ENCODE results near the gene SPPL2C. TPM values are rescaled to one million over a fixed set of nuclear protein-coding genes. Genes with fewer than 3 reads are reported as not detected.

The SPPL2C gene
- polyA plus RNA-seq, 1 donor (not counting 4 experiments of a cell fraction or from before 2014, with no cell fraction given) = not detected

- no peak for FAIRE-seq
- no peak overlapping the region for H3K4me2 ChIP-seq (ENCODE audit: control insufficient read depth, extremely low read depth, insufficient read depth, low read depth, low read length)
- H3K79me2 ChIP-seq (ENCODE audit: control insufficient read depth, insufficient read depth, low read length) = no peaks in the 10 kb centered on the region
- no peak overlapping the region for H2AFZ ChIP-seq (ENCODE audit: control insufficient read depth, low read length)
- H3K9me3 ChIP-seq (ENCODE audit: control insufficient read depth, low read depth, low read length) = no peaks in the 10 kb centered on the region
- no peak overlapping the region for H3K27ac ChIP-seq (ENCODE audit: control insufficient read depth, insufficient read depth, low read length)
- H3K36me3 ChIP-seq (ENCODE audit: control insufficient read depth in 2 of 2, extremely low read depth in 1 of 2, insufficient read depth in 2 of 2, low read length in 2 of 2) = no peaks in the 10 kb centered on the region
- TF ChIP-seq, protein P1, sequence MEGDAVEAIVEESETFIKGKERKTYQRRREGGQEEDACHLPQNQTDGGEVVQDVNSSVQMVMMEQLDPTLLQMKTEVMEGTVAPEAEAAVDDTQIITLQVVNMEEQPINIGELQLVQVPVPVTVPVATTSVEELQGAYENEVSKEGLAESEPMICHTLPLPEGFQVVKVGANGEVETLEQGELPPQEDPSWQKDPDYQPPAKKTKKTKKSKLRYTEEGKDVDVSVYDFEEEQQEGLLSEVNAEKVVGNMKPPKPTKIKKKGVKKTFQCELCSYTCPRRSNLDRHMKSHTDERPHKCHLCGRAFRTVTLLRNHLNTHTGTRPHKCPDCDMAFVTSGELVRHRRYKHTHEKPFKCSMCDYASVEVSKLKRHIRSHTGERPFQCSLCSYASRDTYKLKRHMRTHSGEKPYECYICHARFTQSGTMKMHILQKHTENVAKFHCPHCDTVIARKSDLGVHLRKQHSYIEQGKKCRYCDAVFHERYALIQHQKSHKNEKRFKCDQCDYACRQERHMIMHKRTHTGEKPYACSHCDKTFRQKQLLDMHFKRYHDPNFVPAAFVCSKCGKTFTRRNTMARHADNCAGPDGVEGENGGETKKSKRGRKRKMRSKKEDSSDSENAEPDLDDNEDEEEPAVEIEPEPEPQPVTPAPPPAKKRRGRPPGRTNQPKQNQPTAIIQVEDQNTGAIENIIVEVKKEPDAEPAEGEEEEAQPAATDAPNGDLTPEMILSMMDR (optimal IDR thresholded peaks at IDR 0.05 in 1 of 3, IDR thresholded peaks at IDR 0.05 in 1 of 3, conservative IDR thresholded peaks at IDR 0.05 in 1 of 3; ENCODE audit: extremely low read depth in 1 of 3, insufficient read depth in 2 of 3, low read length in 3 of 3) = no peak
- no peak for TF ChIP-seq EZH2 (IDR thresholded peaks at IDR 0.05; ENCODE audit: low read length)
- H3K9me1 ChIP-seq (ENCODE audit: control insufficient read depth, extremely low read depth, insufficient read depth, low read length) = no peaks in the 10 kb centered on the region
- peaks cover 2% of the 10 kb centered on the region for H4K20me1 ChIP-seq (ENCODE audit: control insufficient read depth, extremely low read depth, insufficient read depth, low read length)
- H3K9ac ChIP-seq (ENCODE audit: control insufficient read depth, extremely low read depth, insufficient read depth, low read length) = no peak overlapping the region
- no peaks in the 10 kb centered on the region for H3K4me1 ChIP-seq (ENCODE audit: control insufficient read depth, extremely low read depth, insufficient read depth, low read length)
- dilution Hi-C loops (cut with MboI; ENCODE audit: extremely low pct_ligation_motif_present, low sequenced_read_pairs) = no loop called here
- H3K4me3 ChIP-seq (ENCODE audit: control insufficient read depth in 2 of 3, extremely low read depth in 1 of 3, insufficient read depth in 2 of 3, low read depth in 1 of 3, low read length in 3 of 3) = no peak overlapping the region
- no peak for DNase-seq (ENCODE audit: low read depth, low spot score)
- H3K27me3 ChIP-seq (ENCODE audit: control insufficient read depth, extremely low read depth, insufficient read depth, low read length) = peaks cover 8% of the 10 kb centered on the region
Observed at GRCh38 chr17:45834471-45835396, 9.9 kb upstream of the SPPL2C start.

GRCh38 chr17:45835481-45835880 lies 9.2 kb upstream of the SPPL2C start:
- no peak for DNase-seq (ENCODE audit: low read depth, low spot score)

More at GRCh38 chr17:45835481-45835880, 9.2 kb upstream of the SPPL2C start:
- Histone ChIP-seq H3K36me3 (ENCODE audit: control insufficient read depth in 2 of 2, extremely low read depth in 1 of 2, insufficient read depth in 2 of 2, low read length in 2 of 2) (no peaks in the 10 kb centered on the region), H3K9me3 (ENCODE audit: control insufficient read depth, low read depth, low read length) (no peaks in the 10 kb centered on the region), H3K9ac (ENCODE audit: control insufficient read depth, extremely low read depth, insufficient read depth, low read length) (no peak overlapping the region), H3K4me1 (ENCODE audit: control insufficient read depth, extremely low read depth, insufficient read depth, low read length) (no peaks in the 10 kb centered on the region), H3K4me2 (ENCODE audit: control insufficient read depth, extremely low read depth, insufficient read depth, low read depth, low read length) (no peak overlapping the region), H3K27me3 (ENCODE audit: control insufficient read depth, extremely low read depth, insufficient read depth, low read length) (peaks cover 8% of the 10 kb centered on the region), H4K20me1 (ENCODE audit: control insufficient read depth, extremely low read depth, insufficient read depth, low read length) (peaks cover 2% of the 10 kb centered on the region), H2AFZ (ENCODE audit: control insufficient read depth, low read length) (no peak overlapping the region), H3K27ac (ENCODE audit: control insufficient read depth, insufficient read depth, low read length) (no peak overlapping the region), H3K4me3 (ENCODE audit: control insufficient read depth in 2 of 3, extremely low read depth in 1 of 3, insufficient read depth in 2 of 3, low read depth in 1 of 3, low read length in 3 of 3) (no peak overlapping the region), H3K9me1 (ENCODE audit: control insufficient read depth, extremely low read depth, insufficient read depth, low read length) (no peaks in the 10 kb centered on the region), H3K79me2 (ENCODE audit: control insufficient read depth, insufficient read depth, low read length) (no peaks in the 10 kb centered on the region)
- dilution Hi-C loops (cut with MboI; ENCODE audit: extremely low pct_ligation_motif_present, low sequenced_read_pairs) = no loop called here
- TF ChIP-seq, protein P1 (optimal IDR thresholded peaks at IDR 0.05 in 1 of 3, IDR thresholded peaks at IDR 0.05 in 1 of 3, conservative IDR thresholded peaks at IDR 0.05 in 1 of 3; ENCODE audit: extremely low read depth in 1 of 3, insufficient read depth in 2 of 3, low read length in 3 of 3) = no peak
- no peak for TF ChIP-seq EZH2 (IDR thresholded peaks at IDR 0.05; ENCODE audit: low read length)
- no peak for FAIRE-seq
